K562 (cell line): ENCODE measurements around the gene TOPORS. TPM values are rescaled to one million over a fixed set of nuclear protein-coding genes. Genes with fewer than 3 reads are reported as not detected.
A peak's percentile ranks its signal among the peaks of the same experiment; 100 is the strongest.

Experiments
- BHLHE40 ChIP-seq: IDR thresholded peaks from 2 replicates; pipeline ENCODE4 v1.6.1; 2011; ENCODE audit warnings: low read length, improper control_type of control experiment
- E2F1 ChIP-seq: sonication (generic); formaldehyde crosslinking; IDR thresholded peaks from 2 replicates; pipeline ENCODE4 v1.8.1; 2023; ENCODE audit warnings: mild to moderate bottlenecking, missing genetic modification reagents, moderate library complexity
- ESRRB ChIP-seq: fragments of 250-450 bp; sonication (Bioruptor Pico); IDR thresholded peaks from 2 replicates; pipeline ENCODE4 v1.5.0; 2020; ENCODE audit warnings: mild to moderate bottlenecking, moderate library complexity, borderline replicate concordance
- HMG20A ChIP-seq: fragments of 450-650 bp; formaldehyde crosslinking; conservative IDR thresholded peaks from 2 replicates; pipeline ENCODE4 v1.4.0; 2020; ENCODE audit warnings: mild to moderate bottlenecking, mixed read lengths
- JUND ChIP-seq, 2 experiments: IDR thresholded peaks; 2 replicates in 1 of 2; 3 replicates in 1 of 2; pipeline ENCODE4 v1.6.1; 2011; ENCODE audit warnings: borderline replicate concordance in 2 of 2, low read depth in 2 of 2, low read length in 2 of 2, improper control_type of control experiment in 1 of 2, missing biosample characterization in 1 of 2, missing genetic modification characterization in 1 of 2, missing genetic modification reagents in 1 of 2
- MAZ ChIP-seq, 2 experiments: fragments of 450-650 bp in 1 of 2; sonication (generic) in 1 of 2; formaldehyde crosslinking; IDR thresholded peaks in 1 of 2; conservative IDR thresholded peaks in 1 of 2; 2 replicates each; pipeline versions ENCODE4 v1.4.0 to v1.5.0; 2020; ENCODE audit warnings: mild to moderate bottlenecking in 1 of 2, missing genetic modification reagents in 1 of 2
- NELFE ChIP-seq: IDR thresholded peaks from 2 replicates; pipeline ENCODE4 v1.6.1; 2011; ENCODE audit warnings: mild to moderate bottlenecking; ENCODE audit not compliant: insufficient read depth, insufficient read length
- POLR2G ChIP-seq: fragments of 200-400 bp; formaldehyde crosslinking; IDR thresholded peaks from 2 replicates; pipeline ENCODE4 v1.6.1; 2017; ENCODE audit warnings: low read depth, mild to moderate bottlenecking, antibody characterized with exemption, low read length, moderate library complexity
- RB1 ChIP-seq: fragments of 450-650 bp; IDR thresholded peaks from 2 replicates; pipeline ENCODE4 v1.6.1; 2017; ENCODE audit warnings: low read depth, mild to moderate bottlenecking
- RFX7 ChIP-seq: fragments of 250-450 bp; sonication (Bioruptor Pico); IDR thresholded peaks from 2 replicates; pipeline ENCODE4 v1.5.1; 2021; ENCODE audit warnings: mild to moderate bottlenecking
- STAT6 ChIP-seq: sonication (generic); formaldehyde crosslinking; IDR thresholded peaks from 2 replicates; pipeline ENCODE4 v1.8.1; 2023; ENCODE audit warnings: mild to moderate bottlenecking, missing genetic modification reagents
- ZFP30 ChIP-seq: fragments of 250-450 bp; sonication (Bioruptor Pico); IDR thresholded peaks from 2 replicates; pipeline ENCODE4 v1.8.0; 2022; ENCODE audit warnings: moderate library complexity, mild to moderate bottlenecking, inconsistent platforms, borderline replicate concordance
- ZKSCAN8 ChIP-seq: fragments of 200-800 bp; sonication (Bioruptor generic); IDR thresholded peaks from 2 replicates; pipeline ENCODE4 v1.6.1; 2016; ENCODE audit warnings: missing genetic modification characterization, missing compliant biosample characterization
- ZNF407 ChIP-seq: fragments of 450-650 bp; IDR thresholded peaks from 2 replicates; pipeline ENCODE4 v1.6.1; 2016; ENCODE audit warnings: low read depth
- ZNF785 ChIP-seq: fragments of 250-450 bp; sonication (Bioruptor Pico); IDR thresholded peaks from 2 replicates; pipeline ENCODE4 v1.4.0; 2020; ENCODE audit warnings: mild to moderate bottlenecking
- polyA plus RNA-seq, 8 experiments: library from polyadenylated mRNA; depleted of rRNA in 4 of 8; stranded (reverse) in 5 of 8; unstranded in 3 of 8; fragments of >200 nt; fragmentation: Nextera tagmentation in 2 of 8; fragmentation: Illumina TruSeq in 1 of 8; extraction: Ambion mirVana in 2 of 8; extraction: Trizol in 1 of 8; gene quantifications; 2 replicates each; pipeline versions ENCODE4 v1.2.1 to v1.2.3, GENCODE V29; 2011 to 2014; ENCODE audit warnings: inconsistent platforms in 1 of 8, missing spikeins in 1 of 8
- total RNA-seq, 7 experiments: library from RNA; depleted of rRNA in 6 of 7; stranded (reverse); fragments of >200 nt in 6 of 7; fragmentation: Illumina TruSeq in 2 of 7; extraction: Trizol in 2 of 7; gene quantifications; 2 replicates each; pipeline versions ENCODE4 v1.2.1 to v1.2.3, GENCODE V29; 2011 to 2021; ENCODE audit warnings: low replicate concordance in 1 of 7

Gene TOPORS
- total and polyA plus RNA-seq, 9 of the 15 experiments (the other 6 are each of a cell fraction or from before 2014, with no cell fraction given): 4.3 to 19.6 (median 9.9) TPM

DNA sequence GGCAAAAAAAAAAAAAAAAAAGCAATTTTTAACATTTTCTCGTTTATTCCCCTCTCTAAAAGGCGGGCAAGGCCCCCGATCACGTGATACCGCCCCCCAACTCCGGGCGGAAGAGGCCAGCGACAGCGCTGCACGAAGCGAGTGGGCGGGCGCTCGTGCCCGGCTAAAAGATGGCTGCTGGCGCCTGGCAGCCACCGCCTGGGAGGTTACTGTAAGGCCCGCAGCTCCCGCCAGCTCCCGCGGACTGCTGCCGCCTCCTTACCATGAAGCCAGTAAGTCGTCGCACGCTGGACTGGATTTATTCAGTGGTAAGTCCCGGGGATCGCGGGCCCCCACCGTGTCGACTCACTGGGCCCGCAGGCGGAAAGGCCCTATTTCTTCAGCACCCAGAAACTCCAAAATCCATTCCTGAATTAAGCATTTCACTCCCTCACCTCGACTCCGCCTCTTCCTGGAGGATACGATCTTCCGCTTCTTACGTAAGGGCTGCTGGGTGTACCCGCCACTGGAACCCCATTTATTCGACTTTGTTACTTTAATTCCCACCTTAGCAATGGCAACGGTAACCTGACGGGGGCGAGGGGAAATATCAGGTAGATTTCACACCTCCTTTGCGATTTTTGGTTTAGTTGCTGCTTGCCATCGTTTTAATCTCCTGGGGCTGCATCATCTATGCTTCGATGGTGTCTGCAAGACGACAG lies at the start of gene TOPORS, which contains the start of gene SMIM27 (continued):
- TF ChIP-seq ZNF407 (no peak), ZNF785 (CRISPR knock-in tag) (no peak), MAZ (CRISPR knock-in tag; conservative IDR thresholded peaks at IDR 0.05 in 1 of 2, IDR thresholded peaks at IDR 0.05 in 1 of 2) (peak; percentile 49 to 68; a peak in 3 of 4 replicates), POLR2G (peak; percentile 90), ESRRB (no peak), RFX7 (CRISPR knock-in tag) (no peak), E2F1 (CRISPR knock-in tag) (no peak), STAT6 (0 out of 2 replicates have a peak, but pooled peaks have one; percentile 56), JUND (IDR thresholded peaks at IDR 0.05; ENCODE audit: borderline replicate concordance, low read depth, low read length) (no peak), JUND (tag; IDR thresholded peaks at IDR 0.05; ENCODE audit: borderline replicate concordance, low read depth, low read length) (no peak), RB1 (peak; percentile 53; the same call in 1 of the 2 replicates), HMG20A (CRISPR knock-in tag) (no peak), ZKSCAN8 (CRISPR knock-in tag) (no peak), ZFP30 (CRISPR knock-in tag) (no peak), NELFE (no peak), BHLHE40 (peak; percentile 76)
